ENCODE data around the gene RAE1. TPM values are rescaled to one million over a fixed set of nuclear protein-coding genes. Genes with fewer than 3 reads are reported as not detected.

The RAE1 gene
- polyA plus RNA-seq, 1 experiment, result 39.0 TPM

GRCh38 chr20:57398231-57398821 is 47.3 kb downstream of the RAE1 start:
- TF ChIP-seq CTCF (IDR thresholded peaks at IDR 0.05; ENCODE audit: insufficient read depth, low read depth, low read length), result no peak
- Histone ChIP-seq H3K4me3 (ENCODE audit: low read depth, low read length) (no peak overlapping the region), H3K36me3 (ENCODE audit: control insufficient read depth, insufficient read depth, low read length) (peaks cover 11% of the 10 kb centered on the region), H3K27me3 (ENCODE audit: control insufficient read depth, insufficient read depth, low read length) (no peaks in the 10 kb centered on the region)
- POLR2A ChIA-PET, result no interaction called here
- DNase-seq (ENCODE audit: low read depth), result no peak
- CTCF ChIA-PET, result interaction anchor here (0.5 to 1.3 kb wide), 5 partner anchors 8 to 229 kb away, joined by 3 to 6 read pairs (median 4); no protein-coding TSS in a partner anchor

- ChIA-PET CTCF (interaction anchor here (1.1 to 1.3 kb wide), 3 partner anchors 9 to 93 kb away, joined by 4 to 6 read pairs (median 4); no protein-coding TSS in a partner anchor), POLR2A (no interaction called here)
- Histone ChIP-seq H3K27me3 (ENCODE audit: control insufficient read depth, insufficient read depth, low read length) (no peaks in the 10 kb centered on the region), H3K4me3 (ENCODE audit: low read depth, low read length) (no peak overlapping the region), H3K36me3 (ENCODE audit: control insufficient read depth, insufficient read depth, low read length) (peaks cover 11% of the 10 kb centered on the region)
- TF ChIP-seq CTCF (IDR thresholded peaks at IDR 0.05; ENCODE audit: insufficient read depth, low read depth, low read length), result no peak
- no peak for DNase-seq (ENCODE audit: low read depth)
Measured at GRCh38 chr20:57398901-57399535, 48.0 kb downstream of the RAE1 start.

- H3K36me3 ChIP-seq (ENCODE audit: control insufficient read depth, insufficient read depth, low read length), result peaks cover 15% of the 10 kb centered on the region
- ChIA-PET POLR2A (no interaction called here), CTCF (interaction anchor here (1.0 to 1.3 kb wide), 2 partner anchors 9 to 96 kb away, joined by 3 to 4 read pairs; no protein-coding TSS in a partner anchor)
- H3K4me3 ChIP-seq (ENCODE audit: low read depth, low read length), result no peak overlapping the region
- DNase-seq (ENCODE audit: low read depth), result no peak
- no peak for TF ChIP-seq CTCF (IDR thresholded peaks at IDR 0.05; ENCODE audit: insufficient read depth, low read depth, low read length)
- H3K27me3 ChIP-seq (ENCODE audit: control insufficient read depth, insufficient read depth, low read length), result no peaks in the 10 kb centered on the region
Measured at GRCh38 chr20:57399587-57400155, 48.6 kb downstream of the RAE1 start.

- ChIA-PET CTCF (interaction anchor here (1.0 to 1.5 kb wide), 2 partner anchors 8 to 95 kb away, joined by 3 read pairs; no protein-coding TSS in a partner anchor), POLR2A (no interaction called here)
- DNase-seq (ENCODE audit: low read depth), result no peak
- peaks cover 15% of the 10 kb centered on the region for H3K36me3 ChIP-seq (ENCODE audit: control insufficient read depth, insufficient read depth, low read length)
- no peaks in the 10 kb centered on the region for H3K27me3 ChIP-seq (ENCODE audit: control insufficient read depth, insufficient read depth, low read length)
- TF ChIP-seq CTCF (IDR thresholded peaks at IDR 0.05; ENCODE audit: insufficient read depth, low read depth, low read length), result no peak
- no peak overlapping the region for H3K4me3 ChIP-seq (ENCODE audit: low read depth, low read length)
Measured at GRCh38 chr20:57400231-57400701, 49.2 kb downstream of the RAE1 start.
